ENCODE data around the gene TNFSF12.

The TNFSF12 gene

GRCh38 chr17:7592422-7593021 lies 43.7 kb downstream of the TNFSF12 start:
- TF ChIP-seq GATA3 (IDR thresholded peaks at IDR 0.05; ENCODE audit: low read depth, low read length) (no peak), GATA2 (IDR thresholded peaks at IDR 0.05; ENCODE audit: low read depth, low read length) (no peak)

GRCh38 chr17:7593296-7593695 lies 44.4 kb downstream of the TNFSF12 start:
- TF ChIP-seq GATA3 (IDR thresholded peaks at IDR 0.05; ENCODE audit: low read depth, low read length) (no peak), GATA2 (IDR thresholded peaks at IDR 0.05; ENCODE audit: low read depth, low read length) (no peak)

- TF ChIP-seq GATA2 (IDR thresholded peaks at IDR 0.05; ENCODE audit: low read depth, low read length) (no peak), GATA3 (IDR thresholded peaks at IDR 0.05; ENCODE audit: low read depth, low read length) (no peak)
Observed at GRCh38 chr17:7606280-7606679, 57.4 kb downstream of the TNFSF12 start.

Data from SH-SY5Y (cell line).